Measurements from ENCODE around the gene COL5A1.

Gene COL5A1

DNA sequence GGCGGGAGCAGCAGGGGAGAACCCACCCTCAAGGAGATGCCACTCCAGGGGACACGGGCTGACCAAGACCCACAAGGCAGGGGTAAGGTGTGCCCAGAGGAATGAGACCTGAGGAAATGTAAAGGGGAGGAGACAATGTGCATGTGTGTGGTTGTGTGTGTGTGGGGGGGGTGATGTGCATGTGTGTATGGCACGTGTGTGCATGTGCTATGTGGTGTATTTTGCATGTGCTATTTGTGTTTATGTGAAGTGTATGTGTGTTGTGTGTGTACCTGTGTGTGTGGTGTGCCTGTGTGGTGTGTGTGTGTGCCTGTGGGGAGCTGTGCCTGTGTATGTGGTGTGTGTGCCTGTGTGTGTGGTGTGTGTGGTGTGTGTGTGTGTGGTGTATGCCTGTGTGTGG is 205.5 kb downstream of the COL5A1 start:
- Histone ChIP-seq H3K36me3 (peaks cover 24% of the 10 kb centered on the region), H3K4me1 (no peaks in the 10 kb centered on the region; the same call in 1 of the 2 replicates)

DNA sequence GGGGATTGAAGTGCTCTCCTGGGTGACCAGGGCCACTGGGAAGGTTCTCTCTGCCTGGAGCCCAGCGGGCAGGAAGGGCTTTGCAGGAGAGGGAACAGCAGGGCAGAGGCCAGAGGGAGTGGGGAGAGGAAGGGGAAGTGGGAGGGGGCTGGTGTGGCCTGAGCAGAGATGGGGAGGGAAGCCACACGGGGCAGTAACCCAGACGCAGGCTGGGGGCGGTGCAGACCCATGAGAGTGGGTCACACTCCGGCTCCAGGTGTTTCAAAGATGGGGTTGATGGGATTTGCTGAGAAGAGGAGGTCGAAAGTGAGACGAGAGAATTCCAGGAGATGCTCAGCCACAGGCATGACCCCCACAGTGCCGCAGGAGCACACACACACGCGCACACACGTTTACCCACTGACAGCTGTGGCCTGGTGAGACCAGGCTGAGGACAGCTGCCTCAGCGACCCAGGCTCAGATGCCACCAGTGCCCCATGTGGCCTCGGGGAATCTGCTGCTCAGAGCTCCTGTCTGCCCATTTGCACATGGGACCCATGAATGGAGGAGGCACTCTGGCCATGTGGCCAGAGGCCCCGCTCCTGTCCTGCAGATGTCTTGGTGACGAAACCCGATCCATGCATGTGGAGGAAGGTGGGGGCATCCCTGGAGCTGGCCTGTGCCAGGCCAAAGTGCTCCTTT is 206.3 kb downstream of the COL5A1 start:
- H3K27me3 ChIP-seq, result no peaks in the 10 kb centered on the region
- no peak overlapping the region for H3K27ac ChIP-seq
- peaks cover 16% of the 10 kb centered on the region for H3K36me3 ChIP-seq
- no peak for TF ChIP-seq Cebpa-rat (IDR thresholded peaks at IDR 0.05)
- peaks cover 33% of the 10 kb centered on the region for H3K9me3 ChIP-seq
- H3K9ac ChIP-seq, result no peak overlapping the region
- no peaks in the 10 kb centered on the region; the same call in 1 of the 2 replicates for H3K4me1 ChIP-seq
- peaks cover 8% of the 10 kb centered on the region; the same call in 1 of the 2 replicates for H4K20me1 ChIP-seq
- no peak overlapping the region for H3K4me3 ChIP-seq
- H3K4me2 ChIP-seq, result no peak overlapping the region

More for the DNA sequence above, 205.5 kb downstream of the COL5A1 start:
- Histone ChIP-seq H3K27ac (no peak overlapping the region), H3K9me3 (peaks cover 33% of the 10 kb centered on the region), H3K9ac (no peak overlapping the region), H3K27me3 (no peaks in the 10 kb centered on the region), H3K4me3 (no peak overlapping the region), H4K20me1 (peaks cover 8% of the 10 kb centered on the region; the same call in 1 of the 2 replicates), H3K4me2 (no peak overlapping the region)
- TF ChIP-seq Cebpa-rat (IDR thresholded peaks at IDR 0.05), result no peak

DNA sequence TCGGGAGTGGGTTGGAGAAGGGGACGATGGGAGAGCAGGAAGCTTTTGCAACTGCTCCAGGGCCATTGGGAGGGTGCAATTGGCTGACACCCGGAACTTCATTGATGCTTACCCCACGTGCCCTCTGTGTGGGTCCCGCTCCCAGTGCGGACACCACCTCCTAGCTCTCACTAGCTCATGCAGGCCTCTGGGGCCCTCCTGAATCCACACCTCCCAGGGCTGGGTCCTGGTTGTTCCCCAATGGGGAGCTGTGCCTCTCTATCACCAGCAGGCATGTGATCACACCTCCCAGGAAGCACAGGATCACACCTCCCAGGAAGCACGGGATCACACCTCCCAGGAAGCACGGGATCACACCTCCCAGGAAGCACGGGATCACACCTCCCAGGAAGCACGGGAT is 206.9 kb downstream of the COL5A1 start:
- no peak overlapping the region for H3K4me3 ChIP-seq
- TF ChIP-seq Cebpa-rat (IDR thresholded peaks at IDR 0.05), result no peak
- no peak overlapping the region for H3K4me2 ChIP-seq

DNA sequence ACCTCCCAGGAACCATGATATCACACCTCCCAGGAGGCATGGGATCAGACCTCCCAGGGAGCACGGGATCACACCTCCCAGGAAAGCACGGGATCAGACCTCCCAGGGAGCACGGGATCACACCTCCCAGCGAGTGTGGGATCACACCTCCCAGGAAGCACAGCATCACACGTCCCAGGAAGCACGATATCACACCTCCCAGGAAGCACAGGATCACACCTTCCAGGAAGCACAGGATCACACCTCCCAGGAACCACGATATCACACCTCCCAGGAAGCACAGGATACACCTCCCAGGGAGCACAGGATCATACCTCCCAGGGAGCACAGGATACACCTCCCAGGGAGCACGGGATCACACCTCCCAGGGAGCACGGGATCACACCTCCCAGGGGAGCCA is 209.0 kb downstream of the COL5A1 start:
- Histone ChIP-seq H3K27ac (no peak overlapping the region), H3K9me3 (peaks cover 33% of the 10 kb centered on the region), H3K4me3 (no peak overlapping the region), H3K27me3 (no peaks in the 10 kb centered on the region), H3K9ac (no peak overlapping the region), H3K4me2 (no peak overlapping the region), H4K20me1 (no peaks in the 10 kb centered on the region), H3K4me1 (no peaks in the 10 kb centered on the region; the same call in 1 of the 2 replicates), H3K36me3 (no peaks in the 10 kb centered on the region)
- no peak for TF ChIP-seq Cebpa-rat (IDR thresholded peaks at IDR 0.05)

More for the DNA sequence above, 206.9 kb downstream of the COL5A1 start:
- Histone ChIP-seq H3K9ac (no peak overlapping the region), H4K20me1 (peaks cover 8% of the 10 kb centered on the region; the same call in 1 of the 2 replicates), H3K36me3 (peaks cover 10% of the 10 kb centered on the region), H3K9me3 (peaks cover 33% of the 10 kb centered on the region), H3K27ac (no peak overlapping the region), H3K4me1 (no peaks in the 10 kb centered on the region; the same call in 1 of the 2 replicates), H3K27me3 (no peaks in the 10 kb centered on the region)

DNA sequence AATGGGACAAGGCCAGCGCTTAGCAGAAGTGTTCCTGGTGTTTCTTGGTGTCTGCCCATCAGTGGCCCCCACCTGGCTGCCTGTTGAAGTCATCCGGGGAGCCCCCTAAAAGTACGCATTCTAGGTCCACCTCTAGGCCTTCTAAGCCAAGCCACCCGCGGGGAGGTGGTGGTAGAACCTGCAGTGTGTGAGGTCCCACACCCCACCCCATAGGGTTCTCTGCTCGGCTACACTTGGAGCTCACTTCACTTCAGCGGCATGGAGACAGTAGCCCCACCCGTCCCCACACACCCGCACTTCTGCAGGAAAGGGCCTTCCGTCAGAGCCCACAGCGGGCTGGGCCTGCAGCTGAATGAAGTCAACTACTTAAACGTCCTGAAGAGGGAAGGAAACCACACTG is 209.4 kb downstream of the COL5A1 start:
- Histone ChIP-seq H4K20me1 (no peaks in the 10 kb centered on the region), H3K9ac (no peak overlapping the region), H3K9me3 (peaks cover 33% of the 10 kb centered on the region), H3K36me3 (no peaks in the 10 kb centered on the region), H3K27ac (no peak overlapping the region), H3K27me3 (no peaks in the 10 kb centered on the region), H3K4me2 (no peak overlapping the region), H3K4me3 (no peak overlapping the region), H3K4me1 (no peaks in the 10 kb centered on the region; the same call in 1 of the 2 replicates)
- TF ChIP-seq Cebpa-rat (IDR thresholded peaks at IDR 0.05), result no peak

DNA sequence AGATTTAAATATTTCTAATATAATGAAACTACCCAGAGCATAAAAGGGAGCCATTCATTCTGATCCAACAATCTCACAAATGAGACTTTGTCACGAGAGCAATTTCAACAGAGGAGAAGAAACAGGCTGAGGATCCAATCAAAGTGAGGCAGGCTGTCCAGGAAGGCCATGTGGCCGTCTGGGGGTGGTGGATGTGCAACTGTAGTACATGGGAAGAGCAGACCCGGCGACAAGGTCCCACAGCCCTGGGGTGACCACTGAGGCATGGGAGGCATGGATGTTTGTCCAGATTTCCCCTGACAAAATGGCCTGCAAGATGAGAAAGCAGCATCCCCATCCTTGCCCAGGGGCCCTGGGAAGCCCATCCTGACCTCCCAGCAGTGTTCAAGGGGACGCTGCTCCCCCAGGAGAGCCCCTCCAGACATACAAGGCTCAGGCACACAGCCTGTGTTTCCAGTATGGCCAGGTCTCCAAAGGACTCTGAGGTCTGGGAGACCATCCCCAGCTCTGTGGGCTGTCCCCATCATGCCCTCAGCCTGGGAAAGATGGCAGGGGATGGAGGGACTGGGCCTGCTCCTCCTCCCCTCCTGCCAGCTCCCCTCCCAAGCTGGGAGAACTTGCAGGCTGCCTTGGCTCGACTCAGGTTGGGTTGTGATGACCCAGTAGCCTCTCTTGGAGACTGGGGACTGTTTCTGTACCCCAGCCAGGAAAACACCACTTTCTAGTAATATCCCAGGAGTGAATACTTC is 211.5 kb downstream of the COL5A1 start:
- no peak overlapping the region for H3K4me3 ChIP-seq
- no peaks in the 10 kb centered on the region for H3K36me3 ChIP-seq
- no peak for TF ChIP-seq Cebpa-rat (IDR thresholded peaks at IDR 0.05)

DNA sequence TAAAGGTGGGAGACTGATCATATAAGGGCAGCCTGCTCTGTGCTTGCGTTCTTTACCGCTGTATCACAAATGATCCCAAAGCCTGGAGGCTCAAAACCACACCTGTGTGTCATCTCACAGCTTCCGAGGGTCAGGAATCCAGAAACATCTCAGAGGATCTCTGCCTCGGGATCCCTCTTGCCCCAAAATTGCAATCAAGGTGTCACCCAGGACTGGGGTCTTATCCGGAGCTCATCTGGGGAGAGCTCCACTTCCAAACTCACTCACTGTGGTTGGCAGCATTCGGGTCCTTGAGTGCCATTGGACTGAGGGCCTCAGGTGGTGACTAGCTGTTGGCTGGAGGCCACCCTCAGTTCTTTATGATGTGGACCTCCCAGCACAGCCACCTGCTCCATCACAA is 212.3 kb downstream of the COL5A1 start:
- Histone ChIP-seq H3K9me3 (peaks cover 22% of the 10 kb centered on the region), H4K20me1 (no peaks in the 10 kb centered on the region), H3K27ac (no peak overlapping the region), H3K36me3 (no peaks in the 10 kb centered on the region), H3K4me3 (no peak overlapping the region), H3K4me2 (no peak overlapping the region), H3K9ac (no peak overlapping the region), H3K4me1 (no peaks in the 10 kb centered on the region), H3K27me3 (no peaks in the 10 kb centered on the region)
- TF ChIP-seq Cebpa-rat (IDR thresholded peaks at IDR 0.05), result no peak

More for the DNA sequence above, 211.5 kb downstream of the COL5A1 start:
- no peak overlapping the region for H3K4me2 ChIP-seq
- H3K27ac ChIP-seq, result no peak overlapping the region
- no peak overlapping the region for H3K9ac ChIP-seq
- H3K4me1 ChIP-seq, result no peaks in the 10 kb centered on the region; the same call in 1 of the 2 replicates
- H3K9me3 ChIP-seq, result peaks cover 31% of the 10 kb centered on the region
- no peaks in the 10 kb centered on the region for H3K27me3 ChIP-seq
- no peaks in the 10 kb centered on the region for H4K20me1 ChIP-seq

DNA sequence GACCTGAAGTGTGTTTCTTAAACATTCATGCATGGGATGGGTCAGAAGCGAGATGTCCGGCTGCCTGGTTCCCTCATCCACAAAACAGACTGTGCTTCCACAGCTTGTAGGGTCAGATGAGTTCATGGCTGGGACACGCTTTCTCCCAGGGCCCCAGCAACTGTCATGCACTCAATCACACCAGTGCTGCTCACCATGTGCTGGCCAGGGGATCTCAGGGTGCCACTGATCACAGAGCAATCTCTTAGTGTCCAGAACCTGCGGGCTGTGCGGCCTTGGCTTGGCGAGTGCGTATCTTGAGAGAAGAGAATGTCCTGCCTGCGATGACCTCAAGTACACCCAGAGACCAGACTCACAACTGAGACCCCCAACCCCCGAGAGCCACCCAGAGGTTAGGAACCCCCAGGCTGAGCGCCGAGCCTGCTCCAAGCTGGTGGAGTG is 213.0 kb downstream of the COL5A1 start:
- no peak for TF ChIP-seq Cebpa-rat (IDR thresholded peaks at IDR 0.05)
- Histone ChIP-seq H3K36me3 (no peaks in the 10 kb centered on the region), H3K9me3 (peaks cover 19% of the 10 kb centered on the region), H3K27ac (no peak overlapping the region), H4K20me1 (no peaks in the 10 kb centered on the region), H3K4me1 (no peaks in the 10 kb centered on the region), H3K4me3 (no peak overlapping the region), H3K9ac (no peak overlapping the region), H3K27me3 (no peaks in the 10 kb centered on the region), H3K4me2 (no peak overlapping the region)

DNA sequence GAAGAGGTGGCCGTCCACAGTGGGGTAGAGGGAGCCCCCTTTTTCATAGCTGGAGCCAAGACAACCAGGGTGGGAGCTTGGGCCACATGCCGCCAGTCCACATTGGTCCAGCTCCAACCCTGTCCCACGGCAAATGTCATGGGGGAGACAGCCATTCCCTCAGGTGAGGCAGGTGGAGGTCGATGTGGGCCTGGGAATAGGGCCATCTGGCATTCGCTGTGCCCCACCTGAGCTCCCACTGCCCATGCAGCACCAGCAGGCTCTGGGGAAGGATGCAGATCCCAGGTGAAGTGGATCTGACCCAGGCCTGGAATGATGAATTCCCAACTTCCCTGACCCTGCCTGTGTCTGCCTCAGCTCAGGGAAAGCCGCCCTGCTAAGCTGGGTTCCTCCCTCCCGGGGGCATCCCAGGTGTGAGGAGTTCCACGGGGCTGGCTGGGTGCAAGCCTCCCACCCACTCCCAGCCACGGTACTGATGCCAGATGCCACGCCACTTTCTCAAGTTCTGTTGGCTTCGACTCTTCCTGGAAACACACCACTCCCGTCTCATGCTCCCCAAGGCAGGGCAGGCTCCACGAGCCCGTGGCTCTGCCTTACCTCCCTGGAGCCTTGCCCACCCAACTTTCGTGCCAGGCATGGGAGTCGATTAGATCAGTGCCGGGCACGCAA is 213.8 kb downstream of the COL5A1 start:
- no peaks in the 10 kb centered on the region for H3K4me1 ChIP-seq
- H4K20me1 ChIP-seq, result no peaks in the 10 kb centered on the region
- peaks cover 14% of the 10 kb centered on the region for H3K9me3 ChIP-seq
- TF ChIP-seq Cebpa-rat (IDR thresholded peaks at IDR 0.05), result no peak
- H3K36me3 ChIP-seq, result no peaks in the 10 kb centered on the region
- H3K4me3 ChIP-seq, result no peak overlapping the region
- no peak overlapping the region for H3K9ac ChIP-seq
- H3K27me3 ChIP-seq, result no peaks in the 10 kb centered on the region
- H3K4me2 ChIP-seq, result no peak overlapping the region
- H3K27ac ChIP-seq, result no peak overlapping the region
